HCEC 1CT (cell line): Measurements from ENCODE around the gene CC2D1B.
"Not testable (repeated sequence)": the region's sequence is repeated elsewhere in the genome, so short reads cannot be mapped to it uniquely, and the experiment has no call there.

ENCODE experiments used
- DNase-seq: peaks from one replicate; pipeline ENCODE4 v3.0.0-alpha.2; 2017

CC2D1B gene

GRCh38 chr1:52365746-52366516 is at the start of gene CC2D1B:
CC2D1B (minus strand) TSS chr1:52366205; CDS start chr1:52364620, 1,585 bp downstream.
- DNase-seq, result peak; percentile 95

- no peak for DNase-seq
These were observed 48.9 kb upstream of the CC2D1B start for GRCh38 chr1:52414942-52415341.

- DNase-seq, result no peak
These were observed 47.5 kb upstream of the CC2D1B start for GRCh38 chr1:52413410-52413989.

GRCh38 chr1:52404975-52405338 is 39.0 kb upstream of the CC2D1B start:
- no peak for DNase-seq

- peak; percentile 96 for DNase-seq
These were observed 38.3 kb upstream of the CC2D1B start, which contains the start of the genes ORC1 and PRPF38A for GRCh38 chr1:52404116-52404974. ORC1 (minus strand) TSS chr1:52404423; CDS start chr1:52402223, 2,200 bp downstream. PRPF38A (plus strand) TSS chr1:52404602; CDS start chr1:52404750, 148 bp downstream.

GRCh38 chr1:52403566-52404115 is 37.6 kb upstream of the CC2D1B start:
- peak; percentile 83 for DNase-seq

GRCh38 chr1:52402860-52403240 is 36.8 kb upstream of the CC2D1B start:
- DNase-seq, result no peak

GRCh38 chr1:52400131-52400530 is 34.1 kb upstream of the CC2D1B start:
- no peak for DNase-seq

GRCh38 chr1:52399629-52400028 is 33.6 kb upstream of the CC2D1B start:
- no peak for DNase-seq

GRCh38 chr1:52393174-52393573 is 27.2 kb upstream of the CC2D1B start:
- peak; percentile 9 for DNase-seq

GRCh38 chr1:52386458-52386857 is 20.5 kb upstream of the CC2D1B start:
- DNase-seq, result no peak

GRCh38 chr1:52385376-52385775 is 19.4 kb upstream of the CC2D1B start:
- DNase-seq, result no peak

- DNase-seq, result not testable (repeated sequence)
These were observed 3.8 kb upstream of the CC2D1B start for GRCh38 chr1:52369851-52370250.

- DNase-seq, result peak; percentile 33
These were observed 2.6 kb upstream of the CC2D1B start for GRCh38 chr1:52368383-52369172.

GRCh38 chr1:52367272-52367671 is 1.3 kb upstream of the CC2D1B start:
- DNase-seq, result no peak

- no peak for DNase-seq
These were observed 467 bp upstream of the CC2D1B start for GRCh38 chr1:52366517-52366827.

GRCh38 chr1:52365071-52365745 is 797 bp downstream of the CC2D1B start:
- peak; percentile 77 for DNase-seq

GRCh38 chr1:52364235-52364839 is 1.7 kb downstream of the CC2D1B start:
- DNase-seq, result no peak

GRCh38 chr1:52360595-52360968 is 5.4 kb downstream of the CC2D1B start:
- DNase-seq, result no peak

GRCh38 chr1:52359676-52360594 is 6.1 kb downstream of the CC2D1B start:
- DNase-seq, result no peak
